HG03280 (cell line): ENCODE data around the gene POLE2.
"Not testable (repeated sequence)": the region's sequence is repeated elsewhere in the genome, so short reads cannot be mapped to it uniquely, and the experiment has no call there.

Experiments used
- ATAC-seq: cut with Tn5 transposase; IDR thresholded peaks from one replicate; pipeline ENCODE4 v1.9.1; 2021; ENCODE audit warnings: mild to moderate bottlenecking, moderate library complexity; ENCODE audit not compliant: unreplicated experiment

Gene POLE2

DNA sequence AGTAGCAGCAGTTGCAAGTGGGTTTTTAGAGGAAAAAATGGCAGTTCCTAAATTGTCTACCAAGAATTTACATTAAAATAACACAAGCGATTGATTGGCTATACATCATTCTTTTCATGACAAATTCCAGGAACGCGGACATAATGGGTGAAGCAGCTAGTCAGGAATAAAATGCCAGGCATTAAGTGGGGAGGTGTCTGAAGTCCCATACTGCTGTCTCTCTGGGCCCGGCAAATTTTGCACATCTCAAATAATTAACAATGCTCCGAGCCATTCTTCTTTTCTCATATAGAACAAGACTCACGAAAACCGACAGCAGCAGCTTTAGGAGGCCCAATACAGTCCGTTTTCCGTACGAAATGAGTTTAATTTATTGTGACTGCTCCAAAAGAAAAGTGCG, 68.3 kb downstream of the POLE2 start:
- ATAC-seq, result no peak

DNA sequence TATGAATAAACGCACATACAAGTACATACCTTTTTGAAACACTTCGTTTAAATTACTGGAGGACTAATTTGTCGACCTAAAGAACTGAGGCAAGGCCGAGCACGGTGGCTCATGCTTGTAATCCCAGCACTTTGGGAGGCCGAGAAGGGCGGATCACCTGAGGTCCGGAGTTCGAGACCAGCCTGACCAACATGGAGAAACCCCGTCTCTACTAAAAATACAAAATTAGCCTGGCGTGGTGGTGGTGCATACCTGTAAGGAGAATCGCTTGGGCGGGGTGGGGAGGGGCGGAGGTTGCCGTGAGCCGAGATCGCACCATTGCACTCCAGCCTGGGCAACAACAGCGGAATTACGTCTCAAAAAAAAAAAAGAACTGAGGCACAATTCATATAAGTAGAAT, 68.7 kb downstream of the POLE2 start:
- ATAC-seq, result not testable (repeated sequence)

DNA sequence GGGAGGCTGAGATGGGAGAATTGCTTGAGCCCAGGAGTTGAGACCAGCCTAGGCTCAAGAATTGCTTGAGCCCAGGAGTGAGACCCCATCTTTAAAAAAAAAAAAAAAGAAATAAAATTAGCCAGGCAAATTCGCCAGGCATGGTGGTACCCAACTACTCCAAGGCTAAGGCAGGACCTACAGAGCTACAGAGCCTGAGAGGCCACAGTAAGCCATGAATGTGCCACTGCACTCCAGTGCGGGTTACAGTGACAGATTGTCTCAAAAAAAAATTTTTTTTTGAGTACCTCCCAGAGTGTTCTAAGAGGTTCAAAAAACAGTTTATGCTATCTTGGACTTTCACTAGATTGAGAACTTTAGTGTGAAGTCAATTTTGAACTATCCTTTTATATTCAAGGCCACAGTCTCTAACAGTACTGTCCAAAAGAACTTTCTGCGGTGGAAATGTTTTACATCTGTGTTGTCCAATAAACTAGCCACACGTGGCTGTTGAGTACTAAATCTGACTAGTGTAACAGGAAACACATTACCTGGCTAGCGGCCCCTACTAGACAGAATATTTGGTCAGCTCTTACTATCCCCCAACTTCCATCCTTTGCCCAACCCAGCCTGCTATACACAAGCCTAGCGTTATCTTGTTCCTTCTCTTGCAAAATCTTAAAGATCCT, 70.0 kb downstream of the POLE2 start:
- no peak for ATAC-seq

DNA sequence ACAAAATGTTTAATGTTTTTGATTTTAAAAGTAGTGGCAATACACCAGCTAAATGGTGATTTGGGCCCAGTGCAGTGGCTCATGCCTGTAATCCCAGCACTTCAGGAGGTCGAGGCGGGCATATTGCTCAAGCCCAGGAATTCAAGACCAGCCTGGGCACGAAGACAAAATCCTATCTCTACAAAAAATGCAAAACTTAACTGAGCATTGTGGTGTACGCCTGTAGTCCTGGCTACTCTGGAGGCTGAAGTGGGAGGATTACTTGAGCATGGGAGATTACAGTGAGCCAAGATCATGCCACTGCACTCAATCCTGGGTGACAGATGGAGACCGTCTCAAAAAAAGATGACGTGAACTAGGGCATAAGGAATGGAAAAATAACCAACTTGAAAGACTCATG, 72.2 kb downstream of the POLE2 start:
- no peak for ATAC-seq

DNA sequence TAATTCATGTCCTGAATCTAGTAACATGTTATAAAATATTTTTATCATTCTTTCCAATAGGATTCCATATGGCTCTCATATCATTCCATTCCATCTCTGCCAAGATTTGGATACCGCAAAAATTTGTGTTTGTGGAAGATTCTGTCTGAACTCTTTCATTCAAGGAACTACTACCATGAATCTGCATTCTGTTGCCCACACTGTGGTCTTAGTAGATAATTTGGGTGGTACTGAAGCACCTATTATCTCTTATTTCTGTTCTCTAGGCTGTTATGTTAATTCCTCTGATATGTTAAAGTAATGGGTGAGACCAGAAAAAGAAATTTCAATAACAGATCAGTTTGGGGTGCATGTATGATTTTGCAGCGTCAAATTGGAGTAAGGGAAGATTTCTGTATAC, 73.8 kb downstream of the POLE2 start:
- no peak for ATAC-seq

DNA sequence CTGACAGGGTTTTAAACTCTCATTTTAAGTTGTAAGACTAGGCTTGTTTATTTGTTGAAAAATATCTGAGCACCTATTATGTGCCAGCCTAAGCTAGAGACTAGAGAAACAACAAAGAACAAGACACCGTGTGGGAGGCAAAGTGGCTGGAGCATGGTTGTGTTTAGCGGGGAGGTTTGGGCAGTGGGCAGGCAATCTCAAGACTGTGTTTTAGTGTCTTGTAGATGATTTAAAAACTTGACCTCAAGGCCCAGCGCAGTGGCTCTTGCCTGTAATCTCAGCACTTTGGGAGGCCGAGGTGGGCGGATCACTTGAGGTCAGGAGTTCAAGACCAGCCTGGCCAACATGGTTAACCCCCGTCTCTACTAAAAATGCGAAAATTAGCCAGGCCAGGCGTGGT, 75.3 kb downstream of the POLE2 start:
- ATAC-seq, result no peak

DNA sequence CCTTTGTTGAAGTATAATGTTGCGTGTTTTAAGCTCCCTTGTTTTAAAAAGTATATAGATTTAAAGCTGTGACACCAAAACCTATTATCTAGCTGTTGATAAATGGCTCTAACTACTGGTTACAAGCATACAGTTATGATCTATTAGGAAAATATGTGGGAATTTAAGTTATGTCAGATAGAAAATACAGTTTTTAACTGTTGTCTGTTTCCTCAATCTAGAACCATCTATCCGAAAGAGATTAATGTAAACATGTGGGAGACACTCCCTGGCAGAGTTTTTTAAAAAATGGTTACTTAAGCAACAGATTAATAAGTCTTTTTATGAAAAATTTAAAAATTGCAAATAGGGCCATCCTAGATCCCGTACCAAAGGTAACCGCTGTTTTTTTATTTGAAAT, 75.8 kb downstream of the POLE2 start:
- no peak for ATAC-seq

DNA sequence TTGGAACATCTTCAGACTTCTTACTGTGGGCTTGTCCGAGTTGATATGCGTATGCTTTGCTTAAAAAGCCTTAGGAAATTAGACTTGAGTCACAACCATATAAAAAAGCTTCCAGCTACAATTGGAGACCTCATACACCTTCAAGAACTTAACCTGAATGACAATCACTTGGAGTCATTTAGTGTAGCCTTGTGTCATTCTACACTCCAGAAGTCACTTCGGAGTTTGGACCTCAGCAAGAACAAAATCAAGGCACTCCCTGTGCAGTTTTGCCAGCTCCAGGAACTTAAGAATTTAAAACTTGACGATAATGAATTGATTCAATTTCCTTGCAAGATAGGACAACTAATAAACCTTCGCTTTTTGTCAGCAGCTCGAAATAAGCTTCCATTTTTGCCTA, 80.4 kb downstream of the POLE2 start:
- ATAC-seq, result no peak

DNA sequence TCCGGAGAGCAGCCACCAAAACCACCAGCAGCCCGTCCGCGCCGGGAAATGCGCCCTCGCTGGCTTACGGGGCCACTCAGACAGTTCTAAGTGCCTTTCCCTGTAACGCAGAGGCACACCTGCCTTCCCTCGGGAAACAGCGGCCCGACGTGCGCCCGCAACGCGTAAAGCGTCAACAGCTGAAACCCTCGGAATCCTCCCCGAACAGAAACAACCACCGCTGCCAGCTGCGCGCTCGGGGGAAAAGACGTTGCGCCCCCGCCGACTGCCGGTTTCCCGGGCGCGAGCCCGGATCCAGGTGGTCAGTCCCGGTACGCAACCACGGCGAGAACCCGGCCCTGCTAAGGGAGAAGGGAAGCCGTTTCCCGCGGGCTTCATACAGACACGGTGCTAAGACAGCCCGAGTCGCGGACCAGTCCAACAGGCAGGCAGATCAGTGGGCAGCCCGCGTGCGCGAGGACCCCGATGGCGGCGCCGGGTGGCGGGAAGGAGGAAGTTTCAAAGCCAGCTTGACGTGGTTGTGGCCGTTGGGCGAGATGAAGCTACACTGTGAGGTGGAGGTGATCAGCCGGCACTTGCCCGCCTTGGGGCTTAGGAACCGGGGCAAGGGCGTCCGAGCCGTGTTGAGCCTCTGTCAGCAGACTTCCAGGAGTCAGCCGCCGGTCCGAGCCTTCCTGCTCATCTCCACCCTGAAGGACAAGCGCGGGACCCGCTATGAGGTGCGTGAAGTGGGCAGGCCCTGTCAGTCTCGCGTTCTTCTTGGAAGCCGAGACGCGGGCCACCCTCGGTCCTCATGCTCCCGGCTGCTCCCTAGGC, 89.3 kb downstream of the POLE2 start, which contains the start of gene LRR1:
Gene LRR1, plus strand, starts transcription at position 456 of the 816 bp plus-strand sequence. Its CDS starts 81 bp downstream, at position 537.
- peak; percentile 54 for ATAC-seq

DNA sequence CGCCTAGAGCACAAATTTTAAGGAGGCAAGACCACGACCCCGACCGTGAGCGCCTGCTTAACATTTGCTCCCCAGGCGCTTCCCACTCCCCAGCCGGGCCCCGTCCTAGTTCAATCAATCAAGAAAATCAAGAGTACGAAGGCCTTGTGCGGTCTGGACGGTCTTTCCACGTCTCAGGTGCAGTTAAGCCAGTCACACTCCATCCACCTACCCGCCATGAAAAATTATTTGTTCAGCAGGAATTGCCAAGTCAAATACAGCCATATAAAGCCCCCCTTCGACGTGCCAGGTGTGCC, 89.9 kb downstream of the POLE2 start:
- ATAC-seq, result no peak

DNA sequence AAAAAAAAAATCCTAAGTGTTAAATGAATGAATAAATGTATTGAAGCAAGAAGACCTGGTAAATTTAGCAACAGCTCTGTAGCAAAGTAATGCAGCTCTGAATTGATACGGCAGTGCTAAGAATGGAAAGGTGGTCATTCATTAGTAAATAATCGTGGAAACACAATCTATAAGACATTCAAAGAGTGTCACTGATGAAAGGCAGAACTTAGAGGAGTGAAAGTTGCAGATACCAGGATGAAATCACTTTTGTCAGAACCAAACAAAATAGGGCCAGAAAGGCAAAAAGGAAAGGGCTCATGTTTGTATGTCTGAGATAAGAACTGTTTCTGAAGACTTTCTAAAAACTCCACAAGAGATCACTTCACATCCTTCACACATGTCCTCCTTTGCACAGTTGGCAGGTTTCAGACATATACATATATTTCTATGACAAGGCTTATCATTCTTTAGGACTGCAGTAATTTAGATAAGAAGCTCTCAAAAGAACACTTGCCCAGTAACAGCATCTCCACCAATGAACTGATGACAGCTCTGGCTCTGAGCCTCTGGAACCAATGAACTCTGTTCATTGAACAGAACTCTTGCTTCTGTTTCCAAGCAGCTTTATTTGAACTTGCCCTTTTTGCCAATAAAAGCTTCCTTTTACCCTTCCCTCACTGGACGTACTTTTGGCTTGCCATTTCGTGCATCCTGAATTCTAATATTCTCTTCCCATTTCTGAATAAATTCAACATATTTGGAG, 93.5 kb downstream of the POLE2 start:
- ATAC-seq, result peak; percentile 32
